Measurements from ENCODE around the gene MT1F.
"Not testable (repeated sequence)": the region's sequence is repeated elsewhere in the genome, so short reads cannot be mapped to it uniquely, and the experiment has no call there.

MT1F gene

DNA sequence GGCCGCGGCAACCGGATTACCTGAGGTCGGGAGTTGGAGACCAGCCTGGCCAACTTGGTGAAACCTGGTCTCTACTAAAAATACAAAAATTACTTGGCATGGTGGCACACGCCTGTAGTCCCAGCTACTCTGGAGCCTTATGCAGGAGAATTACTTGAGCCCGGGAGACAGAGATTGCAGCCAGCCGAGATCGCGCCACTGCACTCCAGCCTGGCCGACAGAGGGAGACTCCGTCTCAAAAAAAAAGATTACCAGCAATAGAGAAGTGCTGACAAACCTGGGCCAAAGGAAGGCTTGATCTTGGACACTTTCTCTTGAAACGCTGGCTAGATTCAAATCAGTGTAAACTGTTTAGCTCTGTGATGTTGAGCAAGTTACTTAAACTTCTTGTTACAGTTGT, 16.2 kb downstream of the MT1F start:
- no peak for DNase-seq

DNA sequence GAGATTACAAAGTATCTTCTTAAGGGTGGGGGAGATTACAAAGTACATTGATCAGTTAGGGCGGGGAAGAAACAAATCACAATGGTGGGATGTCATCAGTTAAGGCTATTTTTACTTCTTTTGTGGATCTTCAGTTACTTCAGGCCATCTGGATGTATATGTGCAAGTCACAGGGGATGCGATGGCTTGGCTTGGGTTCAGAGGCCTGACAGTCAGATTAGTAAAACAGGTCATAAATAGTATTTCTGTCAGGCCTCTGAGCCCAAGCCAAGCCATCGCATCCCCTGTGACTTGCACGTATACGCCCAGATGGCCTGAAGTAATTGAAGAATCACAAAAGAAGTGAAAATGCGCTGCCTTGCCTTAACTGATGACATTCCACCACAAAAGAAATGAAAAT, 16.8 kb downstream of the MT1F start:
- DNase-seq, result not testable (repeated sequence)

GRCh38 chr16:56675685-56676210, 18.0 kb downstream of the MT1F start:
- peak; percentile 77 for DNase-seq

- DNase-seq, result no peak
Observed at GRCh38 chr16:56677474-56677873, 19.7 kb downstream of the MT1F start.

GRCh38 chr16:56679078-56679730, 21.4 kb downstream of the MT1F start:
- DNase-seq, result no peak

DNA sequence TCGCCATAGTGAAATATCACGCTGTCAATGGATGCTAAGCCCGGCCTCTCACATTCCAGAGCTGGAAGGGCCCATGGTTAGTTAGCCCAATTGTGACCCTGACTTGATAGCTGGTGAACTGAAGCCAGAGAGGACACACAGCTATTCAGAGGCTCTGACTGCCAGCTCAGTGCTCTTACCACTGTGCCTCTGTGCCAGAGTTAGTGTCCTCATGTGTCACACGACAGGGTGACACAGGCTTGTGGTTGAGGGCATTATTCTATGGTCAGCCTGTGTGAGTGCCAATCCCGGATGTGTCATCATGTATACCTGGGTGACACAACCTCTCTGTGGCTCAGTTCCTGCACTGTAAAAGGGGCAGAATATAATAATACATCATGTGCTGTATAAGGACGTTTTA, 22.1 kb downstream of the MT1F start:
- DNase-seq, result no peak

DNA sequence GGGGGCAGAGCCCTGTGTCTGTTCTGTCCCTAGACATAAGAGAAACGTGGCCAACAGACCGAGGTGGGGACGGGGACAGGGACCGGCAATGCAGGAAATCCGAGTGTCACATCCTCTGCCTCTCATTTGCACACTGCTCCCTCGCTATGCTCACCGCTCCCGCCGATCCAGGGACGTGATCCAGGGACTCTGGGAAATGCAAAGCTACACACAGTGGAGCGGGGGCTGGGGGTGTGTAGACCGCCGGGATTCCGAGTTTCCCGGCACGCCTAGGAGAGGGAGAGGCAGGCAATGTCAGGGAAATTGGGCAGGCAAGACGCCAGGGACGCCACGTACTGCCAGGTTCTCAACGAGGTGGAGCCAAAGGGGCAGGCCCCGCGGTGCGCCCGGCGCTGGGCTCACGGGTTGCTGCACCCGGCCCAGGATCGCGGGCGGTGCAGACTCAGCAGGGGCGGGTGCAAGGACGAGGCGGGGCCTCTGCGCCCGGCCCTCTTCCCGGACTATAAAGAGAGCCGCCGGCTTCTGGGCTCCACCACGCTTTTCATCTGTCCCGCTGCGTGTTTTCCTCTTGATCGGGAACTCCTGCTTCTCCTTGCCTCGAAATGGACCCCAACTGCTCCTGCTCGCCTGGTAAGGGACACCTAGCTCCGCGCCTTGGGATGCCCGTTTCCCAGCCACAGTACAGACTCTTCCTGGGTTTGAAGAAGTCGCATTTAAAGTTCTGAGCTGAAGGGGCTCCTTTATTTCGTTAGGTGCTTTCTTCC, 24.4 kb downstream of the MT1F start, which contains the start of gene MT1X:
MT1X (plus strand) TSS at position 532 of the 764 bp plus-strand sequence; CDS start at position 603, 71 bp downstream.
- DNase-seq, result peak; percentile 96

DNA sequence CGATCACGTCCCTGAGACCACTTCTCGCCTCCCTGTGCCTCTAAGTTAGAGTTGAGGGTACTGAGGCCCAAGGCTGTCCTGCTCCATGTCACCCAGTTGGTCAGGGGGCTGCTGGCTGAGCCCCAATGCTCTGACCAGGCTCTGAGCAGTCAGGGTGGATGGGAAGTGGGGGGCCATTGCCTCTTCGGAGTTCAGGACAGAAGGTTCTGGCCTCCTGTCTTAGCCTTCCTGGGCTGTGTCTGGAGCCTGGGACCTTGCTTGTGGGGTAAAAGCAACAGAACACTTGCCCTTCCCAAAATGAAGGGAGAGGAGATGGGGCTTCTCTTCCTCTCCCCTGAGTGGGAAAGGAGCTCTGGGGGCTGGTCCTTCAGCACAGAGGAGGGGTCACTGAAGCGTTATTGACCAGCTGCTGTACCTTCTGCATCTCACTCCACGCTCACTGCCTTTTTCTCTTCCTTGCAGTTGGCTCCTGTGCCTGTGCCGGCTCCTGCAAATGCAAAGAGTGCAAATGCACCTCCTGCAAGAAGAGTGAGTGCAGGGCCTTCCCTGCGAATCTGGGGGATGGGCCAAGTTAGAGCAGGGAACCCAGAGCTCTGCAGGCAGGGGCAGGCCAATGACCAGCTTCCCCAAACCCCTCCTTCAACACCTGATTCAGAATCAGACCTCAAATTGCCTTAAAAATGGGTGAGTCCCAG, 25.1 kb downstream of the MT1F start:
- no peak for DNase-seq

GRCh38 chr16:56683424-56684172, 25.8 kb downstream of the MT1F start:
- no peak for DNase-seq

DNA sequence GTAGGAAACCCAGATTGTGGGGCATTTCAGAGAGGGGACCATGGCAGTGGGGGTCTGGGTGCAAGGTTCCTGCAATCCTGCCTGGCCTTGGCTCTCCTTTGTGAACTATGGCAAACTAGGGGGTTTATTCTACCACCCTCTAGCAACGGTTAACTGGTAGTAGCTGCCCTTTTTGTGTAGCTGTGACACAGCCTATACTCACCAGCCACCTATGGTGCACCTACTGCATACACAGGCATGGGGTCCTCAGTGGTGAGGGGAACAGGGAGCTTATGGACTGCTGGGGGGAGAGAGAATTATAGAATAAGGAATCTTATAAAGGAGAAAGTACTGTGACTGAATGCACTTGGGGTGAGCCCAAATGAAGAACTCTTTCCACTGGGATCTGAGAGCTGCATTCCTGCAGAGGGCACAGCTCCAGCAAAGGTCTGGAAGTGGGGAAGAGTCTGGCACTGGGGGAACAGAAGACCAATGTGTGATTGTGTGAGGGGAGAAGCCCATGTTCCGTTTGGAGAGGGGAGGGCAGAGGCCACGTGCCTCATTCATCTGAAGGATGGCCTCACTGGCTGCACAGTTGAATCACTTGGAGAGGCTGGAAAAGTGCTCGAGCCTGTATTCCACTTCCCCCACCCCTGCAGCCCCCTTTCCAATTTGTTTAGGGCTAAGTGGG, 26.6 kb downstream of the MT1F start:
- no peak for DNase-seq

DNA sequence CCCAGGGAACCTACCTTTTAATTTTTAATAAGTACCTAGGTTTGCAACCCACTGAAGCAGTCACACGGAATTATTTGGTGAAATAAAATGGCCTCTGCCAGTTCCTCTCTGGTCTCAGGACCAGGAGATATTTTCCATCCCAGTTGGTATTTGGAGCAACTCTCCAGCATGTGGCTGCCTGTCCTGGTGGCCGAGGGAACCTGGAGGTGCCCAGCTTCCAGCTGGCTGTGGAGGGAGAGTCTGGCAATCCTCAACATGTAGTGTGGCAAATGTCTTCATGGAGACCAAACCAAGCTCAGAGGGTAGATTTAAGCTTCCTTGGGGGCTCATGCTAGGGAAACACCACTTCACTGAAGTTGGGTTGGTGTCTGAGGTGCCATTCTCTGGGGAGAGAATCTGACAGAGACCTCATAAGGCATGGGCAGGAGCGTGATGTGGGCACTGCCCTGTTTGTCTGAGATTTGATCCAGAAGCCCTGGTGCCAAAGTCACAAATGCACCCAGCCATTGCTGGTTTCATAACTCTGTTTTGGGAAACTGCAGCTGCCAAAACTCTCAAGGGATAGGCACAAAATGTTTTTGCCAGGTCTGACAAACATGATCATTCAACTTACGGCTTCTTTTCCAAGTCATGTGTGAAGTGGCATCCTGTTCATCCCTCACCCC, 27.3 kb downstream of the MT1F start:
- no peak for DNase-seq

DNA sequence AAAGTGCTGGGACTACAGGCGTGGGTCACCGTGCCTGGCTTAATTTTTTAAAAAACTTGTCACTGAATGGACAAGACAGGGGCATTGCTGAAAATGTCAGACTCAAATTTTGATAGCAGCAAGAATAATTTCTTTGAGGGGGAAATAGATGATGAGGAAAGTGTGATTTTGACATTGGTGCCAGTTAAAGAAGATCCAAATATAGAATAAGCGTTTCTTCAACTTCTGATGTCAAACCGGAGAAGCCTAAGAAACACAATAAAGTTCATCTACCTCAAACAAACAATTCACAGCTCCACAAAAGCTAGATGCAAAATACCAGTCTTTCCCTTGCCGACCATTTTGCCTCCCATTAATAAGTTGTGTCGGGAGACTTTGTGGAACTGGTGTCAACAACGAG, 29.0 kb downstream of the MT1F start:
- DNase-seq, result no peak

DNA sequence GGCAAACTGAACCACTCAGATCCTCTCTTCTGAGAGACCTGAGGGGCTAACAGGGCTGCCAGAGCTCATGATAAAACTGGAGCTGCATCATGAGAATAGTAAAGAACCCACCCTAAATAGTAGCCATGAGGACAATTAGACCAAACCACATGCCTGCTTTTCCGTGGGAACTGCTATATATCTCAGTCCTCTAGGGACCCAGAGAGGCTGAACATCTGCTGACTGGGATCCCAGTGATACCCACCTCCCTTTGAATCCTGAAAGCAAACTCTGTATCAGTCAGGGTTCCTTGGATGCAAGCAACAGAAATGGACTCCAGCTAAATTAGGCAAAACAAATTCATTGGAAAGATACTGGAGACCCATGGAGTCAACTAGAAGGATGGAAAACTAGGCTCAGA, 31.0 kb downstream of the MT1F start:
- DNase-seq, result no peak

- DNase-seq, result no peak
Observed at GRCh38 chr16:56689171-56689570, 31.4 kb downstream of the MT1F start.

- no peak for DNase-seq
Observed at GRCh38 chr16:56690420-56691122, 32.8 kb downstream of the MT1F start.

DNA sequence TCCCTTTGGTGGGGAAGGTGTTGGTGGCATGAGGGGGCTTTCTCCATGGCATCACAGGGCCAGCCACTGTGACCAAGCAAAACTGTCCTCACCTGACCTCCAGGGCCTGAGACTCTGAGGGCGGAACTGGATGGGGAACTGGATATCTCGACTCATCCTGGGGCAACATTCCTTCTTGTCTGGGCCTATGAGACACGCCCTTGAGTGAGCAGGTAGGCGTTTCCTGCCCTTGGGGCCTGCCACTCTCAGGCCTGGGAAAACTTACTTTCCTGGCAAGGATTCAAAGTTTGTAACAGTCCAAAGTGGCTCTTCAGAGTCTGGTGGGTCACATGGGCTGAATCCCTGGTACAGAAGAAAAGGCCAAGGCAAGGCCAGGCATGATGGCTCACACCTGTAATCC, 34.1 kb downstream of the MT1F start:
- DNase-seq, result no peak

DNA sequence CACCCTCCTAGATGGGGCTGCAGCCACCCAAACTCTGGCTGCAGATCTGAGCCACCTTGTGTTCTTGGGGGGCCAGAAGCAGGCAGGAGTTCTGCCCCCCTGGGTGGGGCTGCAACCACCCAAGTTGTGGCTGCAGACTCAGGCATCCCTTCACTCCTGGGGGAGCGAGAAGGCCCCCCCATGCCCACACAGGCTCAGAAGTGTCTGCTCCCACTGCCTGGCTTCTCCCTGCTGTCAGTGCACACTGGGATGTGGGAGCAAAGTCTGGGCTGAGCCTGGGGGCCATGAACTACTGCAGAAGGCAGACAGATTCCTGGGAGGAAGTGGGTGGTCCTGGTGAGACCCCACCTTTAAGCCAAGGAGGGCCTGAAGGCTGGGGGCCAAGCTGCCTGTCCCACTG, 37.5 kb downstream of the MT1F start:
- DNase-seq, result no peak

DNA sequence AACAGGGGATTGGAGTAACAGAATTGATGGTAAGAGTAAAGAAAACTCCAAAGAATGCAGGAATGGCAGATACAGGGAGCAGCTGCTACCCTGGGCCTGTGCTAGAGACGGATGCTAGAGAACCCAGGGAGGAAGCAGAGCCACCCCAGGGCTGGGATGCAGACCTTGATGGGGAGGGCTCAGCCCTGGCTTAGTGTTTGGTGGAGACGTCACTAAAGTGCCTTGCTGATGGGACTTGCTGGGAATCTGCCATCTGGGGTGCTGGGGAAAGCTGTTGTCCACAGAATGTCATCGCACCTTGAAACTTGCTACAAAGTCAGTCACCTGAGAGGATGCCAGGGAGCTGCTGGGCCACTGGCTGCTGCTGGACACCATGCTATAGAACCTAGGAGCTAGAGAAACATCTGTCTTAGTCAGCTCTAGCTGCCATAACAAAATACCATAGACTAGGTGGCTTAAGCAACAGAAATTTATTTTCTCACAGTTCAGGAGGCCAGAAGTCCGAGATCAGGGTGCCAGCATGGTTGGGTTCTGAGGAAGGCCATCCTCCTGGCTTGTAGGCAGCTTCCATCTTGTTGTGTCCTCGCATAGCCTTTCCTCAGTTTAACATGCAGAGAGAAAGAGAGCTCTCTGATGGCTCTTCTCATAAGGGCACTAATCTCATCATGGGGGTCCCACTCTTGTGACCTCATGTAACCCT, 39.8 kb downstream of the MT1F start:
- no peak for DNase-seq

DNA sequence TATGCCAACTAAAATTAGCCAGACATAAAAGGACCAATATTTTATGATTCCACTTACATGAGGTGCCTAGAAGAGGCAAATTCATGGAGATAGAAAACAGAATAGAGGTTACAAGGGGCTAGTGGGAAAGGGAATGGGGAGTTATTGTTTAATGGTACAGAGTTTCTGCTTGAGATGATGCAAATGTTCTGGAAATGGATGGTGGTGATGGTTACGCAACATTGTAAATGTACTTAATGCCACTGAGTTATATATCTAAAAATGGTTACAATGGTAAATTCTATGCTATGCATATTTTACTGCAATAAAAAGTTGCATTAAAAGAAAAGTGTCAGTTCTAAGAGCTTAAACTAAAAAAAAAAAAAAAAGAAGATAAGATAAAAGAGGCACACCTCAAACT, 42.4 kb downstream of the MT1F start:
- DNase-seq, result no peak

GRCh38 chr16:56700631-56701030, 42.9 kb downstream of the MT1F start:
- no peak for DNase-seq

DNA sequence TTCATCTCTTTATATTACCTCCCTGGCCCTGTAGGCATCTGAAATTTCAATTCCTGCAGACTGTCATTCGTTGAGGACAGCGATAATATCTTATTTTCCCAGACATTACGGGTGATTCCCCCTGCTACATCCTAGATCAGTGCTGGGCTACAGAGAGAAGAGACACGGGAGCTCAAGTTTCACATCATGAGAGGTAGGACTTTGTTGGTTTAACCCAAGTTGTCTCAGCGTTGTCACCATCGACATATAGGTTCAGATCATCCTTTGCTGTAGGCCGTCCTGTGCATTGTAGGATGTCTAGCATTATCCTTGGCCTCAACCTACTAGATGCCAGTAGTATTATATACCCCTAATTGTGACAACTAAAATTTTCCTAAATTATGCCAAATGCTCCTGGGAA, 43.8 kb downstream of the MT1F start:
- no peak for DNase-seq
